LNCAP (cell line): Measurements from ENCODE around the gene IRF7.

Experiments
- CTCF ChIP-seq: fragments of 450-650 bp; IDR thresholded peaks from 2 replicates; pipeline ENCODE4 v1.5.1; 2017; ENCODE audit warnings: mild to moderate bottlenecking

The IRF7 gene

GRCh38 chr11:576811-577610, 38.7 kb downstream of the IRF7 start:
- no peak for TF ChIP-seq CTCF

- TF ChIP-seq CTCF, result no peak
Measured at GRCh38 chr11:575996-576768, 39.6 kb downstream of the IRF7 start, which contains the start of gene PHRF1. TSS of gene PHRF1 (plus strand) at chr11:576470. CDS start at chr11:581513, 5,043 bp downstream.

- no peak for TF ChIP-seq CTCF
Measured at GRCh38 chr11:575313-575995, 40.3 kb downstream of the IRF7 start.

- no peak for TF ChIP-seq CTCF
Measured at GRCh38 chr11:574632-575312, 41.0 kb downstream of the IRF7 start.

GRCh38 chr11:573146-573759, 42.5 kb downstream of the IRF7 start:
- TF ChIP-seq CTCF, result no peak

- no peak for TF ChIP-seq CTCF
Measured at GRCh38 chr11:571802-572185, 44.0 kb downstream of the IRF7 start.
